ENCODE data around the gene CEP70. TPM values are rescaled to one million over a fixed set of nuclear protein-coding genes. Genes with fewer than 3 reads are reported as not detected.

CEP70 gene
- total RNA-seq, 1 experiment from 2014 or later: 32.6 TPM

GRCh38 chr3:138448631-138449030 lies 145.4 kb downstream of the CEP70 start:
- Mint-ChIP-seq H3K4me3 (no peak overlapping the region), H3K4me1 (peaks cover 13 to 17% of the 10 kb centered on the region in 2 experiments), H3K27ac (no peak overlapping the region), H3K36me3 (ENCODE audit: insufficient read depth in 1 of 3, low read depth in 3 of 3) (no peaks in the 10 kb centered on the region; a peak in 1 of 7 replicates), H3K9me3 (no peaks in the 10 kb centered on the region), H3K27me3 (ENCODE audit: low read depth) (no peaks in the 10 kb centered on the region)
- Histone ChIP-seq H4K20me1 (ENCODE audit: control insufficient read depth, insufficient read depth, insufficient read length) (no peaks in the 10 kb centered on the region), H2BK5ac (ENCODE audit: insufficient read length, low read length) (no peak overlapping the region), H3K79me1 (ENCODE audit: insufficient read depth, low read depth, low read length, poor library complexity, severe bottlenecking) (no peaks in the 10 kb centered on the region), H3K23me2 (ENCODE audit: insufficient read length, low read depth, low read length, poor library complexity, severe bottlenecking) (no peaks in the 10 kb centered on the region), H2BK120ac (ENCODE audit: low read depth, low read length, poor library complexity, severe bottlenecking) (no peak overlapping the region), H4K8ac (replicated peaks; ENCODE audit: insufficient read length, low read depth, low read length) (no peak overlapping the region), H3K27me3 (ENCODE audit: insufficient read depth, low read length) (no peaks in the 10 kb centered on the region), H4K91ac (ENCODE audit: insufficient read length, low read depth, low read length) (no peak overlapping the region), H3K18ac (ENCODE audit: insufficient read length, low read depth, low read length) (no peak overlapping the region), H3K4me1 (ENCODE audit: insufficient read depth, low read length) (no peaks in the 10 kb centered on the region), H3K23ac (ENCODE audit: insufficient read length, low read depth, low read length) (no peak overlapping the region), H3K14ac (ENCODE audit: insufficient read depth, low read length) (no peak overlapping the region), H3T11ph (ENCODE audit: low read length) (no peak overlapping the region), H2AFZ (ENCODE audit: low read length) (no peak overlapping the region), H2BK15ac (ENCODE audit: low read depth, low read length) (no peak overlapping the region), H3K4ac (ENCODE audit: low read depth, low read length) (no peak overlapping the region), H3K4me2 (ENCODE audit: insufficient read depth, insufficient read length, low read length) (no peak overlapping the region), H3K27ac (ENCODE audit: insufficient read length, low read depth, low read length) (no peak overlapping the region), H2AK5ac (ENCODE audit: insufficient read length, low read length) (no peak overlapping the region), H4K5ac (ENCODE audit: insufficient read length, low read depth, low read length) (no peak overlapping the region), H3K9me3 (ENCODE audit: control insufficient read depth, low read depth, low read length) (no peaks in the 10 kb centered on the region), H3K9ac (ENCODE audit: extremely low read depth, insufficient read length, low read length) (no peak overlapping the region), H3K79me2 (ENCODE audit: insufficient read depth, low read length) (no peaks in the 10 kb centered on the region), H2BK12ac (ENCODE audit: insufficient read length, low read depth, low read length) (no peak overlapping the region), H3K56ac (ENCODE audit: insufficient read length, low read depth, low read length) (no peak overlapping the region), H2BK20ac (ENCODE audit: low read depth, low read length, poor library complexity, severe bottlenecking) (no peak overlapping the region)
- no peak for DNase-seq
- TF ChIP-seq CTCF (conservative IDR thresholded peaks at IDR 0.05): no peak
- no CpG with 5 or more reads among the region's 3 CpGs for WGBS (ENCODE audit: extremely low coverage, insufficient read length, low lambda C conversion rate)

Measured in H9 (cell line).